Sciatic nerve (tissue), 2 donors: ENCODE data around the gene PECR. TPM values are rescaled to one million over a fixed set of nuclear protein-coding genes. Genes with fewer than 3 reads are reported as not detected.
"Not testable (repeated sequence)": the region's sequence is repeated elsewhere in the genome, so short reads cannot be mapped to it uniquely, and the experiment has no call there.

ENCODE experiments used
- ATAC-seq: fragments of 200-7000 bp; cut with Tn5 transposase; one replicate; pipeline ENCODE4 v1.9.1; 2020; ENCODE audit warnings: mild to moderate bottlenecking, moderate library complexity
- DNase-seq: peaks from one replicate; pipeline ENCODE4 v3.0.0-alpha.2; 2020; ENCODE audit warnings: low spot score
- intact Hi-C: fragments of 100-400 bp; cut with DNase I; formaldehyde crosslinking; loops from one replicate; pipeline ENCODE4 v1.14.2; 2022
- total RNA-seq: library from RNA; stranded (reverse); fragmentation: NEBNext Ultra II Directional; extraction: Animal tissue kit (Norgen Biotek cat#: 25700); gene quantifications from one replicate; pipeline ENCODE4 v1.2.1, GENCODE V29; 2021
- donor health status: DM: no; HTN: no; CAD: no.
- donor health status: DM: no; HTN: no; CAD: no.

PECR gene
- total RNA-seq, 1 donor from 2014 or later, result 15.1 TPM

DNA sequence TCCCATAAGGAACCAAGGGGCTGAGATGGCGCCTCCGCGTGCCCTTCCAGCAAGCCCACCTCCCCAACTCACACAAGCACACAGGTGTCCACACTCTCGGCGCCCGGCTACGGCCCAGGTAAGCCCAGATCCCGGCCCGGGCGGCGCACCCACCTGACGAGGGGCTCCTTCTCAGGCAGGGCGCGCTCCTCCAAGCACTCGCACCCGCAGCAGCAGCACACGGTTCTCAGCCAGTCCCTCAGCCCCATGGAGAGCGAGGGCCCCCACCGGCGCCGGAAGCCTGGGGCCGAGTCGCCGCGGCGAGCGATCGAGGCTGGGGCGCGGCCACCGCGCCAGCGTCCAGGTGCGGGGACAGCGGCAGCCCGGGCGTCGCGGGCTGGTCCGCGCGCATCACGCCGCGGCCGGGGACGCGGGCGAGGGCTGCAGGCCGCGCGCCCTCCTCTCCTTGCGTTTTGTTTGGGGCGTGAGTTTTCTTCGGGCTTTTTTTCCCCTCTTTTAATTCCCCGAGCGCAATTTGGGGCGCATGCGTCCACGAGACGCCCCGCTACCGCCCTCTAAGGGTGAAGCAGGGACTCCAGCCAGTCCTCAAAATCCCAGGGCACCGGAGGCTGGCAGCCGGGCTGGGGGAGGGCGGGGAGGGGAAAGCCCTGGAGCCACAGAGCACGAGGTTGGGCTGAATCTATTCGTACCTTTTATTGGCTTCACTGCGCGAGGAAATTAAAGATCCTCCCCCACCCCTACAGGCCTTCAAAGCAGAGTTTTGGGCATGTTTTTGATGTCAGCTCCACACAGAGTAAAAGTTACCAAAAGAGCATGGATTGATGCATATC, 68.3 kb downstream of the PECR start, which contains the start of gene MREG:
TSS of gene MREG (minus strand) at position 472 of the 830 bp plus-strand sequence. CDS start at position 248, 224 bp downstream.
- DNase-seq (peak; percentile 84), ATAC-seq (peak; percentile 80)
- intact Hi-C loops, result no loop called here

DNA sequence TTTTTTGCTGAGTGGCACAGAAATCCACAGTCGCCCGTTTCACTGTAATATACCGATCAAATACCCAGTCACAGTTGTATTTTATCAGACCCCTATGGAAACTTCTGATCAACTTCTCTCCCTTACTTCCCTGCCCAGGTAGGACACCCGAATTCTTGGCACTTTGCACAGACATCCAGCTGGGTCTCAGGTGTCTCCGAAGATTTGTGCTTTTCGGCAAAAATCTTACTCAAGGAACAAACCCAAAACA, 68.9 kb downstream of the PECR start:
- ATAC-seq, result peak; percentile 20

DNA sequence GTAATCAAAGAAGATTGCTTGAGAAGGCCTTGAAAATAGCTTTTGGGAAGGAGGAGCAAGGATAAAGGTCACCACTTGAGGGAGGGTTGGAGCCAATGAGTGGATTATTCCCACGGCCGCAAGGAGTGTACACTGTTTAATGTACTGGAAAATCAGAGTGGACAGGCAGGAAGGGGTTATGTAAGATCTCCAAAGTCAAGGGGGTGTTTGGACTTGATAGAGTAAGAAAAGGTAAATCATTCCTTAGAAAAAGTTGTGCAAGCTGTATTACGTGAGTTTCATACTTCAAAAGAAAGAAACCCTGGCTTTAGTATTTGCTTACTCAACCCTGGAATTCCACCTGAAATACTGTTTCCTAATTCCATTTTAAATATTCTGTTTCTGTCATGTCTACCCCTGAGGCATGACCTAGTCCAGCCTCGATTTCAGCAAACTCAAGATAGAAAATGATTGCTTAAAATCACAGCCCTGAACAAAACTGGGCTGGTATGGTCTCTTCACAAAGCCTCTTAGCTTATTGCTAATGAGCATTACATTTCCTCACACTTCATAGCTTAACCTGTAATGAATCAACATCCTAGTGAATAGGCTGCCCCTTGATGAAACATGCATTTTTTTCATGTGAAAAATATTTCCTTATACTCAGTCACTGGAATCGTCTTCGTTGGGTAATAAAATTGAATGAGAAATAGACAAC, 69.3 kb downstream of the PECR start:
- DNase-seq (no peak), ATAC-seq (peak; percentile 29)
- intact Hi-C loops, result no loop called here

More for the DNA sequence above, 68.9 kb downstream of the PECR start:
- no peak for DNase-seq
- intact Hi-C loops, result no loop called here

DNA sequence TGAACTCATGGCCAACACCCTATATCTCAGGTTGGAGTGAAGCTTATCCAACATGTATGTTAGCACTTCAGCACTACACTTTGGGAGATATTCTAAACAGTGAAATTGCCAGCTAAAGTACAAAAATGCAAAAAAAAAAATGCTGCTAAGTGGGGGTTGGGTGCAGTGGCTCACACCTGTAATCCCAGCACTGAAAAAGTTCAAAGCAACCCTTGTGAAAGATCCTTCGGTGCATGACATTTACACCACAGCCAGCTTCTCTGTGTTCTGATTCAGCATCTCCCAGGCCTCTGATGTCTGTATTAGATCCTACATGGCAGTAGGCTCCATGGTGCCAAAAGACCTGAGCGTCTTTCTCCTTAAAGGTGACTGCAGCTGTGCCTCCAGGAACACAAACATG, 72.4 kb downstream of the PECR start:
- DNase-seq, ATAC-seq, intact Hi-C loops: not testable (repeated sequence)

DNA sequence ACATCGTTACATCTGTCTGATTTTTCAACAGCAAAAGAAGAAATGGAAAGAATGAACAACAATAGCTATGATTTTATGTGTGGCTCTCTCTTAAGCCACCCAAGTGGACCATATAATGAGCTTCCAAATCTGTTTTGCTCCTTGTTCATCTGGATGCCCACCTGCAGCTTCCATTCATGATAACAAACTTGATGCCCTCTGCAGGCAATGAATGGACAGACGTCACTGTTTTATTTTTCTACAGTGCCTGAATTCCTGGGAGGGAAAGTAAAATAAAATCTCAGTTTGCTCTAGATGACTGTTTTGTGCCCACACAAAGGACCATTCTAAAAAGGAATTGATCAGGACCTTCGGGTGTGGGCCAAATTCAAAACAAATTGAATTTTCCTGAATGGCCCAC, 73.2 kb downstream of the PECR start:
- intact Hi-C loops, result no loop called here
- DNase-seq, result no peak
- no peak for ATAC-seq

DNA sequence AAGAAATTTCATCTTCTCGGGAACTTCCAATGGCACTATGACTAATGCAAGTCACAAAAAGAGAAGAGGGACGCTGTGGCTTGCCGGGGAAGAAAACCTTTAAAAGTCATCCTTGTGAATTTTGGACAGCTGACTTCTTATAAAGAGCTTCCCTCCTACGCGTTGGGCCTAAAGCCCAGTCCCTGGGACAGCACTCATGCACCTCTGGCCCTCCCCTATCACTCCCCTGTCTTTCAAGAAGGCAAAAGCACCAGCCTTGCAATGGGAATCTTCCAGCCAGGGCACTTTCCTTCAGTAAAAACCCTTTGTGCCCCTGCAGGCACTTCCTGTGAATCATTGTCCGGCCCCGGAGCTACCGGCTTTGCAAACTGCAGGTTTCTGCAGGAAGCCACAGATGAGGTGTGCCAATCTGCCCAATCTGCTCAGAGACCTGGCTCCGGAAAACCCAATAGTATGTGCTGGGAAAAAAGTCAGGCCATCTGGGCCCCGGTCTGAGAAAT, 75.4 kb downstream of the PECR start:
- intact Hi-C loops, result no loop called here
- DNase-seq, result no peak

DNA sequence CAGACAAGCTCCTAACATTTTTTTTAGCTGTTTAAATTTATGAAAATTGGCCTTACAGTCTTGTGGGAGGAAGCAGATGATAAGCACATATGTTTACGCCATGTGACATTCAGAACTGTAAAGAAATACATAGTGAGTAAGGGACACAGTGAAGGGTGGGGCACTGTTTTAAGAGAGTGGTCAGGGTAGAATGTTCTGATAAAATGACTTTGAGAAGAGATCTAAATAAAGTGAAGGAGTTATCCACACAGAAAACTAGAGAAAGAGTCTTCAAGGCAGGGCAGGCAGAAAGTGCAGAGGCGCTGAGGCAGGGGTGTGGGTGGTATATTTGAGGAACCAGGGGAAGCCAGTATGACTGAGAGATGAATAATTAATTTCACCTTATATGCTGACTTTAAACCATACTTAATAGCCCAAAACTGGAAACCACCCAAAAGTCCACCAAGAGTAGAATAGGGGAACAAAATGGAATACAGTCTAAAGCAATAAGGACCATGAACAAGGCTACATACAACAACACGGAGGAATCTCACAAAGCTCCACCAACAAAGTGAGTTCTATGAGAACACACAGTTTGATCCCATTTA, 76.8 kb downstream of the PECR start:
- DNase-seq (no peak), ATAC-seq (no peak)
- intact Hi-C loops, result no loop called here

More for the DNA sequence above, 75.4 kb downstream of the PECR start:
- ATAC-seq, result peak; percentile 51

DNA sequence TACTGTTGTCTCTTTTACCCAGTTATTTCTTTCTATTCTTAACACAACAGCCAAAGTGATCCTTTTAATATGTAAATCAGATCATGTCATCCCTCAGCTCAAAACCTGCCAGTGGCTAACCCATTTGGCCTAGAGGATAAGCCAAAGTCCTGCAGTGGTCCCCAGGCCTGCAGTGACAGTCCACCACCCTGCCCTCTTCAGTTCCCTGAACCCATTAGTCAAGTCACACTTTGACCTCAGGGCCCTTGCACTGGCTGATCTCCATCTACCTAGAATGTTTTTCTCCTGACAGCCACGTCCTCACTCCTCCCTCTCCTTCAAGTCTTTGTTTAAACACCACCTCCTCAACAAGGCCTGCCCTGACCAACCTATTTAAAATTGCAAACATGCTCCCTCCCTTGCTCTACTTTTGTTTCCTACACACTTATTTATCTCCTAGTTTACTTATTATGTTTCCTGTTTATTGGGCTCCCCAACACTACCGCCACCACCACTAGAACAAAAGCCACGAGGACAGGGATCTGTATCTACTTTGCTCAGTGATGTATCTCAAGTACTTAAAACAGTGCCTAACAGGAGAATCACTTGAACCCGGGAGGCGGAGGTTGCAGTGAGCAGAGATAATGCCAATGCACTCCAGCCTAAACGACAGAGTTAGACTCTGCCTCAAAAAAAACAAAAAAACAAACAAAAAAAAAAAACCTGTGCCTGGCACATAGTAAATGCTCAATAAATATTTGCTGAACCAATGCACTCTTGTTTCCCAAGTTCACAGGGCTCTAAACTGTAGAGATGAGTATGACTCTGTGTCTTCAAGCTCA, 77.5 kb downstream of the PECR start:
- DNase-seq, result no peak
- ATAC-seq, result no peak
- intact Hi-C loops, result no loop called here

DNA sequence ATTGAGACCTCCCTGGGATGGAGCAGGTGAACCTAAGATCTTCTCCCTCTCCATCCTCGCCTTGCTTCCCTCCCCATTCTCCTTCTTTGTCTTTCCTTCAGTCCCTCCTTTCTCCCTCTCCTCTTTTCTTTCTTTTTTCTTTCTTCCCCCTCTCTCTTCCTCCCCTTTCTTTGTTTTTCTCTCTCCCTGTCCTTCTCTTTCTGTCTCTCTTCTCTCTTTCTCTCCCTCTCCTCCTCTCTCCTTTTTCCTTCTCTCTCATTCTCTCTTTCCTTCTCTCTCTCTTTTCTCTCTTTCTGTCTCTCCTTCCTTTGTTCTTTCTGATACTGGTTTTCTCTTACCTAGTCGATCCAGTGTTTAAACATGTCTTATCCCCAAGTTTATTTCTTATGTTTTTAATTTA, 78.9 kb downstream of the PECR start:
- no peak for ATAC-seq

DNA sequence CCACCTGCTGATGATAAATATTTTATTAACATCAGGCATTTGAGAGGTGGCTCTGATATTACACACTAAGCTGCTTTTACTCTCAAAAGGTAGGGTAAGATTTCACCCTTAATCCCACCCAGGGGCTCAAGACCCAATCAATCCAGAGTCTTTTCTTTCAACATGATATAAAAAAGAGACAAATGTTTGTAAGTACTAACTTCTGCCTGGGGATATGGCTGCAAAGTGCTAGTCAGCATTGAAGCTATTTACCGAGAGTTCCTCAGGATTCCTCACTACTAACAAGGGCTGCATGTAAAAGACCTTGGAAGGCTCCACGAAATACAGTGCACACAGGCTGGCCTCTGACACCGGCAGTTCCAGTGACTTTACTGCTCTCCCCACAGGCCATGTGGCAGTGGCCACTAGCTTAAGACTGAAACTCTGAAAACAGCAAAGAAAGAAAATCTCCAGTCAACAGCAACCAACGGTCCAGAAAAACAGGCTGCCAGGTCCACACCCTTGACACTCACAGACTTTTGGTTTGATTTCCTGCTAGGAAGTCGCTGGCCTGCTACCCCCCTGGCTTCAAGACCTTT, 79.4 kb downstream of the PECR start:
- ATAC-seq (peak; percentile 37), DNase-seq (no peak)
- intact Hi-C loops, result no loop called here

More for the DNA sequence above, 78.9 kb downstream of the PECR start:
- DNase-seq, result no peak
- intact Hi-C loops, result no loop called here

DNA sequence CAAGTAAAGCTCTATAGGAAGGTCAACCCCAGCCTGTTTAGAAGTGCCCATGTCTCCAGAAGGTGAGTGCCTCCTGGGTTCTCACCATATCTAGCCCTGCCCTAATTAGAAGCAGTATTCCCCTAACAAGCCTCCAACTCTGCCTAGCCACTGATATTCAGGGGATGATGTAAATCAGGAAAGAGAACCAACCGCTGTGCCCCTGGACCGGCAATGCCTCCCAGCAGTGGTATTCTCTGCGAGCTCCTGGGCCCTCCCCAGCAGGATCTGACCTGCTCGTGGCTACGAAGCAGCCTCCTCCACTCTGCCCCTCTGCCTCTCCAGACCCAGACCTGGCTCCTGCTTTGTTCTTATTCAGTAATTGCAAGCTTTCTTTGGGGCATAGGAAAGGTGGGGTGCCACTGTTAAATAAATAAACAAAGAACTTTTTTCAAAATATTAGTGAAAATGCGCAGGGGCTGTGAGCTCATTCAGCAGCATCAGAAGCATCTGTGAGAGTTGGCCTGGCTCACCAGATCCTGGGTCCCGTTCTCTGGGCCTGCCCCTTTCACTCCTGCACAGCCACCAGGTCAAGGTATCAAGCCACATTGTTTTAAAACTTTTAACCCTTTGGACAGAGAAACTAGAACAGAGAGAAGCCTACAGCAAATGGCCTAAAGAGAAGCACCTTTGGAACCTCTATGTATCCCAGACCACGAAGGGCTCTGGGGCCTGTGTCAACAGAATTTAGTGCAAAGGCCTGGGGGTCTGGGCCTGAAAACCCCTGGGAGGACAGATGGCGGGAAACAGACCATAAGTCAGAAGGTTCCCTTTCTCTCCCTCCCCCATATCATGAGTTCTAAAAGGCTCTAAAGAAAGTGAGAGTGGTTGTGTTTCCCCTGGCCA, 80.2 kb downstream of the PECR start:
- no peak for DNase-seq
- no peak for ATAC-seq
- intact Hi-C loops, result no loop called here

DNA sequence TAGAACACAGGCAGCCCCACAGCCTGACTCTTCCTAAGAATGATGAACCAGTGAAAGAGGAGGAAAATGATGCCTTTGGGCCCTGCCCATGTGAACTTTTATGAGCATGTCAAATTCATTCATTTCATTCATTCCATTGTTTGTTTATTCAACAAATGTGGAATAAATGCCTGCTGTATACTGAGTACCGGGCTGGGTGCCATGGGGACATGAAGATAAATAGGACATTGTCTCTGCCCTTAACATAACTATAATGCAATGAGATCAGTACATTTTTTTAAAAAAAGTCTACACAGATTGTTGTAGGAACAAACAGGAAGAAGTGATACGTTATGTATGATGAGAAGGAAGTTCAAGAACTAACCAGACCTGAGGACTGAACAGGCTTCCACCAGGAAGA, 83.0 kb downstream of the PECR start:
- no peak for DNase-seq
- intact Hi-C loops, result no loop called here
- no peak for ATAC-seq

DNA sequence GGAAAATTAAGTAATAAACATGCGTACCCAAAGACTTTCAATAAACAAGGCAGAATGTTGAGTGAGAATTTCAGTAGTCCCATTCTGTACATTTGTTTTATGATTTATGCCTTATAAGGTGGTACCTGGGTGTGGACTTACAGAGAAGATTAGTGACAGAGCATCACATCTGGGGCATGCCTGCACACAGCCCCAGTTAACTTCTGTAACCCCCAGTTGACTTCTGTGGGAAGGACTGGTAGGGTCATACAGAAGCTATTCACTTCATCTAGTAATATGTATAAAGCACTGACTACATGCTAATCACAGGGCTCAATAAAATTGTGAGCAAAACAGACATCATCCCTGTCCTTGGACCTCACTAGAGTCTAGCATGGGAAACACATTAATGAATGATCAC, 84.4 kb downstream of the PECR start:
- DNase-seq (no peak), ATAC-seq (no peak)
- intact Hi-C loops, result no loop called here

DNA sequence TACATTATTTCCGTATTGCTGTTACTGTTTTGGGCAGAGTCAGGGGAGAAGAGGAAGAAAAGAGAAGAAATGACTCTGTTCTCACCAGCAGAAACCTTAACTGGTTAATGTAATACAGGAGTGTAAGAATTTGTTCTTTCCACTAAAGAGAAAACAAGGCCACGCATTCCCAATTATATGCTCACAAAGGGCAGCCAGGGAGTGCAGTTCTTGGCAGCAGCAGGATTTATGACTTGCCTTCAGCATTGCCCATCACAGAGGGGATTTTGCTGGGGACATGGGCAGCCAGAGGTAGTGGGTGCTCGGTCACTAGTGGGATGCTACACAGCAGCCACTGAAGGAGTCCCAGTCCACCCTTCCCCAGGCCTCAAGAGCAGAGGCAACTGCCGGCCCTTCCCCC, 86.7 kb downstream of the PECR start:
- no peak for ATAC-seq
- intact Hi-C loops, result no loop called here
- no peak for DNase-seq

DNA sequence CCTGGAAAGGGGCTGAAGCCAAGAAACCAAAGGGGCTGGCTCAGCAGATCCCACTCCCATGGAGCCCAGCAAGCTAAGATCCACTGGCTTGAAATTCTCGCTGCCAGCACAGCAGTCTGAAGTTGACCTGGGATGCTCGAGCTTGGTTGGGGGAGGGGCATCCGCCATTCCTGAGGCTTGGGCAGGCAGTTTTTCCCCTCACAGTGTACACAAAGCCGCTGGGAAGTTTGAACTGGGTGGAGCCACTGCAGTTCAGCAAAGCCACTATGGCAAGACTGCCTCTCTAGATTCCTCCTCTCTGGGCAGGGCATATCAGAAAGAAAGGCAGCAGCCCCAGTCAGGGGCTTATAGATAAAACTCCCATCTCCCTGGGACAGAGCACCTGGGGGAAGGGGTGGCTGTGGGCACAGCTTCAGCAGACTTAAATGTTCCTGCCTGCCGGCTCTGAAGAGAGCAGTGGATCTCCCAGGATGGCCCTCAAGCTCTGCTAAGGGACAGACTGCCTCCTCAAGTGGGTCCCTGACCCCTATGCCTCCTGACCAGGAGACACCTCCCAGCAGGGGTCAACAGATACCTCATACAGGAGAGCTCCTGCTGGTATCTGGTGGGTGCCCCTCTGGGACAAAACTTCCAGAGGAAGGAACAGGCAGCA, 92.9 kb downstream of the PECR start:
- DNase-seq, intact Hi-C loops, ATAC-seq: not testable (repeated sequence)
